ENCODE measurements around the gene ATG7. TPM values are rescaled to one million over a fixed set of nuclear protein-coding genes. Genes with fewer than 3 reads are reported as not detected.
A peak's percentile ranks its signal among the peaks of the same experiment; 100 is the strongest.

ATG7 gene
- total and polyA plus RNA-seq, 4 experiments from 2014 or later, result 16.9 to 32.8 (median 27.8) TPM

DNA sequence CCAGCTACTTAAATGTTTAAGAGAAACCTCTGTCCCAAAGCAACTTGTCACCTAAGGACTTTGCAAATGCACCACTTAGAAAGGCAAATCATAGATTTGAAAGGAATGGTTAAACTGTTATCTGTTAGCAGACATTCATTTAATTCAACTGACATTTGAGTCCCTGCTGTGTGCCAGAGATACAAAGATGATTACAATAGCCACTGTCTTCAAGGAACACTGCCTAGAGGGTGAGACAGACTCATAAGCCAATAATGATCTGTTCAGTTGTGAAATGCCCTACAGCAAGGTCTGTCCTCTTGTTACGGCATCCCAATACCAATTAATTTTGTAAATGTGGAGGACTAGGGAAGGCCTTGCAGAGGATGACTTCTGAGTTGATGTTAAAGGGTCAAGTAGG, 113.1 kb downstream of the ATG7 start:
- Histone ChIP-seq H3K27me3 (ENCODE audit: insufficient read depth, low read length) (no peaks in the 10 kb centered on the region), H3K4me1 (ENCODE audit: insufficient read depth, low read length) (no peaks in the 10 kb centered on the region), H3K9me3 (ENCODE audit: control insufficient read depth in 1 of 2, low read length in 2 of 2) (no peaks in the 10 kb centered on the region), H3K36me3 (ENCODE audit: insufficient read depth, low read length) (peaks cover 5% of the 10 kb centered on the region), H3K4me3 (ENCODE audit: low read length in 2 of 2) (no peak overlapping the region), H3K27ac (ENCODE audit: low read depth, low read length) (no peak overlapping the region)
- Mint-ChIP-seq H3K27me3 (no peaks in the 10 kb centered on the region), H3K27ac (peak overlapping the region in 1 of 7 donors; percentile 46), H3K4me3 (no peak overlapping the region), H3K9me3 (no peaks in the 10 kb centered on the region), H3K36me3 (peaks cover 24 to 25% of the 10 kb centered on the region in 2 donors), H3K4me1 (peaks cover 0 to 6% (median 1%) of the 10 kb centered on the region in 4 donors)
- ChIA-PET CTCF (ENCODE audit: partially characterized antibody) (interaction anchor here (1.6 kb wide), 1 partner anchor 266 kb away, joined by 6 read pairs; no protein-coding TSS in a partner anchor), POLR2A (ENCODE audit: partially characterized antibody) (no interaction called here)
- intact Hi-C loops (cut with micrococcal nuclease), result no loop called here
- DNase-seq, result no peak

DNA sequence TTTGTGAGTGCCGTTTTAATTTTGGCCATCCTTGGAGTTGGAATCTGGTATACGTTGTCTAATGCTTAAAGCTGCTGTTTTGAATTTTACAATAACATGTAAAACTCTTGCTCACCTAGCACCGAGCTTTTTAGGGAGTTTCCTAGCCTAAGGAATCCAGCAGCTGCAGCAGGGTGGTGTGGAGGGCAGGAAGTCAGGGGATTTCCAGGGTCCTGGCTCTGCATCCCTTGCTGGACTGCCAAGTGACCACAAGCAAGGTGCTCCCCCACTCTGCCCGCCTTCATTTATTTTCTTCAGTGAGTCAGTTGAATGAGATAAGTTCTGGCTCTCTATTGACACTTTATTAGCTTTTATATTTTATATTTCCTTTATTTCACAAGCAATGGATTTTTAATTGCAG, 113.7 kb downstream of the ATG7 start:
- H3K27ac Mint-ChIP-seq, result no peak overlapping the region
- H3K4me3 ChIP-seq (ENCODE audit: low read length in 2 of 2), result no peak overlapping the region
- peaks cover 5% of the 10 kb centered on the region for H3K36me3 ChIP-seq (ENCODE audit: insufficient read depth, low read length)
- ChIA-PET POLR2A (ENCODE audit: partially characterized antibody) (no interaction called here), CTCF (ENCODE audit: partially characterized antibody) (interaction anchor here (0.6 kb wide), 1 partner anchor 415 kb away, joined by 4 read pairs; no protein-coding TSS in a partner anchor)
- intact Hi-C loops (cut with micrococcal nuclease), result no loop called here
- H3K36me3 Mint-ChIP-seq, result peaks cover 26 to 29% of the 10 kb centered on the region in 2 donors
- H3K4me3 Mint-ChIP-seq, result no peak overlapping the region
- no peaks in the 10 kb centered on the region for H3K9me3 ChIP-seq (ENCODE audit: control insufficient read depth in 1 of 2, low read length in 2 of 2)
- no peaks in the 10 kb centered on the region for H3K27me3 ChIP-seq (ENCODE audit: insufficient read depth, low read length)
- peaks cover 3 to 10% (median 5%) of the 10 kb centered on the region in 4 donors for H3K4me1 Mint-ChIP-seq
- DNase-seq, result no peak
- H3K27me3 Mint-ChIP-seq, result no peaks in the 10 kb centered on the region
- H3K9me3 Mint-ChIP-seq, result no peaks in the 10 kb centered on the region
- H3K27ac ChIP-seq (ENCODE audit: low read depth, low read length), result no peak overlapping the region
- H3K4me1 ChIP-seq (ENCODE audit: insufficient read depth, low read length), result no peaks in the 10 kb centered on the region

DNA sequence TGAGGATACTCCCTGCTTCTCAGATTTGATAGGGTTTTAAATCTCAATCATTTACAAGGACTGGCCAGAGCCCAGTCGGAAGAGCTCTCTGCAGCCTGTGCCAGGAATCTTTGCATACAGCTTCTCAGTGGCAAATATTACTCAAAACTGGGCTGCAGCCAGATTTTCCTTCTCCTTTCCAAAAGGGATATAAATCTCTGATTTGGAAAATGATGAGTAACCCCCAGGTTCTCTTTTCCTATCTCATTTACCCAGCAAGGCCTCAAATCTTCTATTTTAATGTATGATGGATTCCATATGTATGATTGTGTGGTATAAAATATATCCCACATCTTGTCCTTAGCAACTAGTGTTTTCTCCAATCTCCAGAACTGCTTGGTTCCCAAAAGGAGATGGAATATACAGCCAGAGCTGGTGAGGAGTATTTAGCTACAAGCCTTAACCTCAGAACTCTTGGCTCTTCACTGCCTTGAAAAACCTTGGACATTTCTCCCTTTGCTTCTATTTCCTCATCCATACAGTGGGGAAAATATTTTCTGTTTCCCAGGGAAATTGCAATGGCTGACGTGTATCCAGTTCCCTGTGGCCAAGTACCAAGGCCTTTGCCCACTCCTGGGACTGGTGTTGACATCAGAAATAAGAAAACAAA, 114.4 kb downstream of the ATG7 start:
- H3K4me3 ChIP-seq (ENCODE audit: low read length in 2 of 2), result no peak overlapping the region
- Mint-ChIP-seq H3K36me3 (peaks cover 24 to 35% of the 10 kb centered on the region in 2 donors), H3K4me1 (peaks cover 8 to 16% (median 12%) of the 10 kb centered on the region in 4 donors), H3K4me3 (no peak overlapping the region), H3K9me3 (no peaks in the 10 kb centered on the region), H3K27me3 (no peaks in the 10 kb centered on the region), H3K27ac (peak overlapping the region in 1 of 7 donors; percentile 35)
- intact Hi-C loops (cut with micrococcal nuclease), result no loop called here
- CTCF ChIA-PET (ENCODE audit: partially characterized antibody), result interaction anchor here (0.6 kb wide), 1 partner anchor 415 kb away, joined by 4 read pairs; no protein-coding TSS in a partner anchor
- H3K9me3 ChIP-seq (ENCODE audit: control insufficient read depth in 1 of 2, low read length in 2 of 2), result no peaks in the 10 kb centered on the region
- POLR2A ChIA-PET (ENCODE audit: partially characterized antibody), result no interaction called here
- H3K27me3 ChIP-seq (ENCODE audit: insufficient read depth, low read length), result no peaks in the 10 kb centered on the region
- no peaks in the 10 kb centered on the region for H3K4me1 ChIP-seq (ENCODE audit: insufficient read depth, low read length)
- H3K27ac ChIP-seq (ENCODE audit: low read depth, low read length), result no peak overlapping the region
- no peak for DNase-seq
- peaks cover 5% of the 10 kb centered on the region for H3K36me3 ChIP-seq (ENCODE audit: insufficient read depth, low read length)

DNA sequence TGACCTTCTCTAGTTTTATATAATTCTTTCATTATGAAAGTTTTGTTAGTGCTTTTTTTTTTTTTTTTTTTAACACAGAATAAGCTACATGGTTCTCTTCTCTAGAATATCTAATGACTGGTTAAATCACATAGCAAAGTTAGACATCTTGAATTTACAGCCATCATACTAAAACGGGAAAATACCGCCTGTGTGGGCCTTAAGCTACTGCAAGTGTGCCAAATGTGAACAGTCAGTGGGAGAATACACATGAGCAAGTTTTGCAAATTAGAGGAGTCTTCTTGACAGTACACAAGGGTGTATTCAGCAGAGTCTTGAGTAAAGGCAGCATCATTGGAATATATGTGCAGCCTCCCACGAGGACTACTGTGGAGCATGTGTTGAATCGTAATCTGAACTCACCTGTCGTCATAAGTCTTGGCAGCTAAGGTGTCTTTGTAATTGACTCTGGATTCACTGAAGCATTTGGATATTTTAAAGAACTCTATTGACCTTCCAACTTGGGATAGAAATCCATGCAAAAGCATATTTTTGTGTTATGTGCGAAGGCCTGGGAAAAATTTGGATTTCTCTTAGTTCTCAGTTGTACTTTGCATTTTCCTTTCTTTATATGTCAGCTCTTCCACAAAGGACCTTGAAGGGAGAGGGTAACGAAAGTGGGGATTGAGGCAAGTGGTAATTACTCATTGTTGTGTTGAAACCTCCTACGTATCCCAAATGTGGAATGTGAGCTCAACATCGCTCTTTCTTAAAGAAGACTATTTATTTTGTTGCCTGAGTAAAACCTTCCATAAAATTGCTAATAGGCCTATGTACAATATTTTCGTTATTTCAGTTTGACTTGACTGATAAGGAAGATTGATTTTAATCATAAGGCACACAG, 117.4 kb downstream of the ATG7 start:
- POLR2A ChIA-PET (ENCODE audit: partially characterized antibody), result no interaction called here
- Histone ChIP-seq H3K27me3 (ENCODE audit: insufficient read depth, low read length) (no peaks in the 10 kb centered on the region), H3K4me3 (ENCODE audit: low read length in 2 of 2) (no peak overlapping the region), H3K4me1 (ENCODE audit: insufficient read depth, low read length) (no peaks in the 10 kb centered on the region), H3K36me3 (ENCODE audit: insufficient read depth, low read length) (no peaks in the 10 kb centered on the region), H3K27ac (ENCODE audit: low read depth, low read length) (no peak overlapping the region), H3K9me3 (ENCODE audit: control insufficient read depth in 1 of 2, low read length in 2 of 2) (no peaks in the 10 kb centered on the region)
- peaks cover 12 to 36% (median 24%) of the 10 kb centered on the region in 4 donors for H3K4me1 Mint-ChIP-seq
- DNase-seq, result no peak
- H3K9me3 Mint-ChIP-seq, result no peaks in the 10 kb centered on the region
- peaks cover 15 to 23% of the 10 kb centered on the region in 2 donors for H3K36me3 Mint-ChIP-seq
- H3K27ac Mint-ChIP-seq, result no peak overlapping the region
- no peaks in the 10 kb centered on the region for H3K27me3 Mint-ChIP-seq
- no peak overlapping the region for H3K4me3 Mint-ChIP-seq
- intact Hi-C loops (cut with micrococcal nuclease), result no loop called here
- CTCF ChIA-PET (ENCODE audit: partially characterized antibody), result no interaction called here

DNA sequence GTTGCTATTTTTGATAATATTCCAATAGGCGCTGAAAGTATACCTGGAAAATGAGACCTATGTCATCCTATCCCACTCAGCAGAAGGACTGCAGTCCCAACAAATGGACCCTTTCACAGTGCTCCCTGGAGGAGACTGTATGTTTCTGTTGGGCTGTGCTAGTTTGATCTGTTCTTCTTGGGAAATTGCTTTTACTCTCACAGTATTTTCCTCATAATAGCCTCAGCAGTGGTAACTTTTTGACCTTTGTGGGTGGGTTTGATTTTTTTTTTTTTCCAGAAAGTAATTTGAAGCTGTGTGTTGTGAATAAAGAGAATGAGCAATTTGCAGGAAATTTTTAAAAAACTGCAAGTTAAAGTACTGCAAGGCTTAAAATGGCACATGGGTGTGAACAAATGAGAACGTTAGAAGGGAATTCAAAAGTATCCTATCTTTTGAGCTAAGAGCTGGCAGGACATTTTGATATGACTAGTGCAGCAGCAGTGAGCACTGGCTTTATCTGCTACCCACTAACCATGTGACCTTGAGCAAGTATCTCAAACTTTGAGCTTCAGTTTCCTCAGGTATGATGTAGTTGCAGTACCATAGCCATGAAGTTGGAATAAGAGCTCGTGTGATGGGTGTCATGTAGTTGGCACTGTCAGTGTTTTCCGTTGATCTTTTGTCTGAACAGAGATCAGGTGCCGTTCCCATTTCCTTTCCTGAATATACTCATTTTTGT, 118.4 kb downstream of the ATG7 start:
- Histone ChIP-seq H3K4me1 (ENCODE audit: insufficient read depth, low read length) (no peaks in the 10 kb centered on the region), H3K27me3 (ENCODE audit: insufficient read depth, low read length) (no peaks in the 10 kb centered on the region), H3K4me3 (ENCODE audit: low read length in 2 of 2) (no peak overlapping the region), H3K36me3 (ENCODE audit: insufficient read depth, low read length) (no peaks in the 10 kb centered on the region), H3K27ac (ENCODE audit: low read depth, low read length) (no peak overlapping the region), H3K9me3 (ENCODE audit: control insufficient read depth in 1 of 2, low read length in 2 of 2) (no peaks in the 10 kb centered on the region)
- DNase-seq, result no peak
- intact Hi-C loops (cut with micrococcal nuclease), result no loop called here
- Mint-ChIP-seq H3K27me3 (no peaks in the 10 kb centered on the region), H3K36me3 (peaks cover 13 to 29% of the 10 kb centered on the region in 2 donors), H3K27ac (peak overlapping the region in 1 of 7 donors; percentile 16), H3K4me1 (peaks cover 12 to 36% (median 24%) of the 10 kb centered on the region in 4 donors), H3K9me3 (peaks cover 0 to 2% (median 0%) of the 10 kb centered on the region in 8 donors), H3K4me3 (no peak overlapping the region)
- ChIA-PET POLR2A (ENCODE audit: partially characterized antibody) (no interaction called here), CTCF (ENCODE audit: partially characterized antibody) (interaction anchor here (2.3 kb wide), 1 partner anchor 11 kb away, joined by 7 read pairs; no protein-coding TSS in a partner anchor)

DNA sequence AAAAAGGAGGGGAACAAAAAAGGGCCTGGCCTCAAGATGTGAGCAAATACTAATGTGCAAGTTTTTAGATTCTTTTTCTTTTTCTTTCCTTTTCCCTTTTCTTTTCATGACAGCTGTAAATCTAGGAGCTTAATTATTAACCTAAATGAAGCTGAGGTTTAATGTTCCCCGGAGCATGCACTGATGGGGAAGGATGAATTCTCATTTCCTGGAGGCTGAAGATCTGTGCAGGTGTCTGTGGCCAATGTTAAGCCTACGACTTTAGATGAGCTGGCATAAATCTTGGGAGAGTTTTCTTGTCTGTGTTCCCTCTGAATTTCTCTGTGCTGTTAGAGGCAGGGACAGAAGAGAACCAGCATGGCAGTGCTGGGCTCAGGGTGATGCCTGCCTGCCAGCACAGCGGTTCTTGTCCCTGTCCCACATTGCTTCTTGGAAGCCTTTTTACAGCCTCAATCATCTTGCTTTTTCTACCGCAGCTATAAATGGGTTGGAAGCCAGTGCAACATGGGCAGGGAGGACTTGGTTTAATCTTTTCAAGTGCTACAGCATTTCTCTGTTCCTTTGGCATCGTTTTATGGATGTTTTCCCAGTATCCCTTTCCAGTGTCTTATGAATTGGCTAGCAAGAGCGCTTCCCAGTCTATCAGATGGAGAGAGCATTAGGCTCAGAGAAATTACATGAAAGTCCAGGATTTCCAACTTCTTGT, 119.1 kb downstream of the ATG7 start:
- ChIA-PET CTCF (ENCODE audit: partially characterized antibody) (interaction anchor here (2.3 kb wide), 1 partner anchor 12 kb away, joined by 7 read pairs; no protein-coding TSS in a partner anchor), POLR2A (ENCODE audit: partially characterized antibody) (no interaction called here)
- Histone ChIP-seq H3K4me1 (ENCODE audit: insufficient read depth, low read length) (no peaks in the 10 kb centered on the region), H3K36me3 (ENCODE audit: insufficient read depth, low read length) (no peaks in the 10 kb centered on the region), H3K9me3 (ENCODE audit: control insufficient read depth in 1 of 2, low read length in 2 of 2) (no peaks in the 10 kb centered on the region), H3K27me3 (ENCODE audit: insufficient read depth, low read length) (no peaks in the 10 kb centered on the region), H3K27ac (ENCODE audit: low read depth, low read length) (no peak overlapping the region), H3K4me3 (ENCODE audit: low read length in 2 of 2) (no peak overlapping the region)
- Mint-ChIP-seq H3K4me1 (peaks cover 12 to 36% (median 24%) of the 10 kb centered on the region in 4 donors), H3K27me3 (no peaks in the 10 kb centered on the region), H3K27ac (peak overlapping the region in 1 of 7 donors; percentile 19), H3K9me3 (peaks cover 0 to 2% (median 0%) of the 10 kb centered on the region in 8 donors), H3K4me3 (no peak overlapping the region), H3K36me3 (peaks cover 10 to 27% of the 10 kb centered on the region in 2 donors)
- intact Hi-C loops (cut with micrococcal nuclease), result no loop called here
- DNase-seq, result no peak
